GM19025 (cell line): ENCODE results near the gene MAGI1.

Source experiments
- ATAC-seq: cut with Tn5 transposase; IDR thresholded peaks from one replicate; pipeline ENCODE4 v1.9.1; 2021; ENCODE audit warnings: mild to moderate bottlenecking, low read depth, moderate library complexity; ENCODE audit not compliant: unreplicated experiment

MAGI1 gene

DNA sequence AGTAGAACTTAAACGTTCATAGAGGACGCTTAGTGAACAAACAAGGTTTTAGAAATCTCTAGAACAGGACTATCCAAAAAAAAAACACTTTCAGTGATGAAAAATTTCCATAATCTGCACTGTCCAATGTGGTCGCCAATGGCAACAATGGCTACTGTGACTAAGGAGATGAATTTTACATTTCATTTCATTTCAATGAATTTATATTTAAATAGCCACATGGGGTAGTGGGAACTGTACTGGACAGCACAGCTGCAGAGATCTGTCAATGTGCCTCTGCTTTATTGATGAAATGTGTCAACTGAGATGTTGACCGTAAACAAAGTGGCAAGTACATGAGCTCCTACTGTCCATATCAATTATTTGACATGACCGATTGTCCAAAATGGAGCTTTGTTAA lies 222.5 kb downstream of the MAGI1 start:
- no peak for ATAC-seq

DNA sequence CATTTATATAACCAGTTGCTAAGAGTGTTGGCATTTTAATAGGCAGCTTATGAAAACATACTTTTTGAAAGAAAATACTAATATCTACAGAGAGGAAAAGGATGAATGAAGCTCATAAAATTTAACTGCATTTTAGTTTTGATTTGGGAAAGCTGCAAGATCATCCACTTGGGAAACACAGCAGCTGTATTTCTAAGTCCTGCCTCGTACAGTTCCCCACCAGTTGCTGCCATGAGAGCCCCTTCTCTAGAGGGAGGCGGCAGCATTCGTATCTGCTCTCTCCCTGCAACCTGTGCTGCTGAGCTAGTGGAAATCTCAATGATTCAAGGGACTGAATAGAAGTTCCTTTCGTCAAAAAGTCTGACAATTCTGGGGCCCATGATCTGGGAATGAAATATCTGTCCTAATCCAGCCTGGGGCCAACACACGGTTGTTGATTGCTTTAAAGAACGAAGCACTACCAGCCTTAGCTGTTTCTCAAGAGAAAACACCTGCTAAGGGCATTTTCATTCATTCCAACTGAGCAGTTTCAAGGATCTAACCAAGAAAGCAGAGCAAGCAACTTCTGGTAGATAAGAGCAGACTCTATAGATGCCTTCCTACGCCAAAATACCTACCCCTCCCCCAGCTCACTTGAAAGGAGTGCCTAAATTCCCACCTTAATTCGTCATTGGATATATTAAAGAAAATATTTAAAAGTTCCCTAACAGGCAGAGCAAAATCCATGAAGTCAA lies 223.7 kb downstream of the MAGI1 start:
- no peak for ATAC-seq

DNA sequence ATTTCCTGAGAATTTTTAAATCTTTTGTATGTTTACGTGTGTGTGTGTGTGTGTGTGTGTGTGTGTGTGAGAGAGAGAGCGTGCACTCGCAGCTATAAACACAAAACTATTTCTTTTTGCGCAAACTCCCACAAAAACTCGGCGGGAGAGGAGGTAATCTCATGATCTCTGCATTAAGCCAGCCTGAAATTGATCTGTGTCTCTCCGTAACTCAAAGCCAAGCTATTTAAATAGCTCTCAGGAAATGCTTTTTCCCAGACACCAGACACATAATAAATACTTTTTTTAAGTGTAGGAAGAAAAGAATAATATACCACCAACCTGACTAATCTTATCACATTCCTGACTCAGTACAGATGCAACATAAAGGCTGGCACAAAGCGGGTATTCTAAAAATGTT lies 226.8 kb downstream of the MAGI1 start:
- no peak for ATAC-seq

DNA sequence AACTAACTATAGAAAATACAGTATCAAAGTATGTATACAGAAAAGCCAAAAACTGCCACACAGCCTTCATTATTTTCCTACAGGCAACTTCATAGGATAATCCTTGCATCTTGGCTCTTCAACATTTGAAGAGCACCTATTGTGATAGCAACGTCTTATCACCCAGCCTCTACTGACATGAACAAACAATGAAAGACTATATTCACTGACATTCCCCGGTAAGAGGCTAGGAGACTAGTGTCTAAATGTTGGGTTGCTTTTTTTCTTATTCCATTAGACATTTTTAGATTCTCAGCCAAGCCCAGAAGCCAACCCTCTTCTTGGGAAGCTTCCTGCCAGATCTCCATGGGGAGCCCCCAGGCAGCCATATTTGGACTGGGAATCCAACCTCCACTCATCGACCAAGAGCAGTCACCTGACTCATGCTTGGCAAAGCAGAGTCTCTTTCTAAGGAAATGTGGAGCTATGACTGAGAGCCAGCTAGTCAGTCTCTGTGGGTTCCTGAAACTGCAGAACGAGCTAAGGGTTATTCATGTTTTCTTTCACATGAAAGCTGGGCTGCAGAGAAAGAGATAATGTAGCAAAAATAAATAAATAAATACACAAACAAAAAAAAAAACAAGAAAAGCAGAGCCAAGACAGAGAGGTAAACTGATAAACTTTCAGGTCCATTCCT lies 227.5 kb downstream of the MAGI1 start:
- no peak for ATAC-seq

DNA sequence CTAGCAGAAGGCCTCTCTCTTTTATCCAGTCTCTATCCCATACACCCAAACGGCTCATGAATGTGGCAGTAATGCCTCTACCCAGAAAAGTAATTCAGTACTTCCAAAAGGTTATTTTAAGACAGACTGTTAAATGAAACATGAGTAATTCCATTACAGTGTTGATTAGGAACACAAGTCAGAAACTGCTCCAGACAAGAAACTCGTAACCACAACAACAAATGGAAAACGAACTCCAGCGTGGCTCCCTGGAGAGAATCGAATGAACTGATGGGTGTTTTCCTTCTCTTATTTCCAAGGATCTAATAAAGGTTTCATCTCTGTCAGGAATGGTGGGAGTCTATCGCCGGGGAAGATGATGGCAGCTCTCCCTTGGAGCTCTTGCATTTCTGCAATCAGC lies 228.4 kb downstream of the MAGI1 start:
- ATAC-seq: no peak

DNA sequence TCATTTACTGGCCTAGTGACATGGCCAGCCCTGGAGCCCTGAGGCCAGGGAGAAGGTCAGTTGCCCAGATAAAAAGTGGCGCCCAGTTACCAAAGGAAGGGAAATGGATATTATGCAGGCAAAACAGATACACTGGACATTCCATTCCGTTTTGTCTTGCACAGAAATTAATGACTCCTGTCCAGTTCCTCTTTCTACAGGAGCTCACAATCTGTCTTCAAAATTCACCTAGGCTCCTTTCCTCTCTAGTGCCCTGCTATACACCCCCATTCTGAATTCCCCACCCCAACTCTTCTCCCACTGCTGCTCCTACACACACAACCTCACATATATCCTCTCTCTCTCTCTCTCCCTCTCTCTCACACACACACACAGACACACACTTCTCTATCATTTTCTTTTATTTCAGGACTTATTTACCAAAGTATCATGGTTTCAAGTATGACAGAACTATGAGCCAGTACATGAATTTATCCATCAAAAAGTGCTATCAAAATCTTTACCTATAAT lies 229.0 kb downstream of the MAGI1 start:
- ATAC-seq: no peak

DNA sequence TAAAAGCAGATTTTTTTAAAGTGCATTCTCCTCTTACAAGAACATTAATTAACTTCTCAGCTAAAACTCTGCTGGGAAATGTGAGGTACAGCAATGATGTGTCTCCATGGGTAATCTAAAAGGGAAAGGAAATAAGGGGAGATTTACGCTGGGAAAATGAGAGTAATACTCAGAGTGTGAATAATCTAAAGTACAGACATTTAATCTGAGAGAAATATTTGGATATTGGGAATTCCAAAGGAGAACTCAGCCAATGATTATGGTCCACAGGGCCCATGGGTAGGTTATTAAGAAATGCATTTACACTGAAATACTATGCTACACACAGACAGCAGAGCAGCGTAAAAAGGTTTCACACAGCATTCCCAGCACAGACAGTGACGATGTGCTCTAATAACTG lies 229.9 kb downstream of the MAGI1 start:
- no peak for ATAC-seq

DNA sequence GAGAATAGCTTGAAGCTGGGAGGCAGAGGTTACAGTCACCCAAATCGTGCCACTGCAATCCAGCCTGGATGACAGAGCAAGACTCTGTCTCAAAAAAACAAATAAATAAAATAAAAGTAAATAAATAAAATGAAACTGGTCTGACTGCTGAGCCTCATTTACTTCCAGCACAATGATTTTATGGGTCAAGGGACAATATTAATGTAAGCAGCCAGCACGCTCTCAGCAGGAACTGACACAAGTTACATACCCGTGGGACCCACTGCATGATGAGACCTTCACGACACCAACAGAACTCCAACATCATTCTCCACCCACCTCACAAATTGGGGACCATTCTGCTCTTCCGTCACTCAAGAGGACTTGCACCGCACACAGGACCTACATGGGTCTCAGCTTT lies 230.3 kb downstream of the MAGI1 start:
- ATAC-seq: no peak

DNA sequence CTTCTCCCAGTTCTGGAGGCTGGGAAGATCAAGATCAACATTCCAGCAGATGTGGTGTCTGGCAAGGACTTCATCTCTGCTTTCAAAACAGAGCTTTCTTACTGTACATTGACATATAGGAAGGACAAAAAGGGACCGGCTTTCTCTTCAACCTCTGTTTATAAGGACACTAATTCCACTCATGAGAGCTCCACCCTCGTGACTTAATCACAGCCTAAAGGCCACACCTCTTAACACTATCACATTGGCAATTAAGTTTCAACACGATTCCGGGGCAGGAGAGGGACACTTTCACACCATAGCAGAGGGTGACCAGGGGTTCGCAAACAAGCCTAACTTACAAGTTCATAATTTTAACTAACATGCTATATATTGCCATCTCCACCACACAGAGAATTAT lies 231.5 kb downstream of the MAGI1 start:
- ATAC-seq: no peak

DNA sequence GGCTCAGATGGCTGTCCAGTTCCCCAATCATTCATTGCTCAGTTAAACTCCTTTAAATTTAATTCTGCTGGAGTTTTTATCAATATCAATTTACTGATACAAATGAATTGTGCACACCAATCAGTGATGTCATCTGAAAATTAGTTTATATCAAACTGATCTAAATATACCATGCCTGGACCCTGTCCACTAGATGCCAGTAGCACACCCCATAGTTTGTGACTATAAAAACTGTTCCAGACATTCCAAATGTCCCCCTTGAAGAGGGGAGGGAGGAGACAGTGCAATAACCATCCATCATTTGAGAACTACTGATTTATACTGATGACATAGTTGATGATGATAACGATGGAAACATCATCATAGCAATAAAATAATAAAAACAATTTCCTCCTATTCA lies 232.1 kb downstream of the MAGI1 start:
- ATAC-seq: no peak

DNA sequence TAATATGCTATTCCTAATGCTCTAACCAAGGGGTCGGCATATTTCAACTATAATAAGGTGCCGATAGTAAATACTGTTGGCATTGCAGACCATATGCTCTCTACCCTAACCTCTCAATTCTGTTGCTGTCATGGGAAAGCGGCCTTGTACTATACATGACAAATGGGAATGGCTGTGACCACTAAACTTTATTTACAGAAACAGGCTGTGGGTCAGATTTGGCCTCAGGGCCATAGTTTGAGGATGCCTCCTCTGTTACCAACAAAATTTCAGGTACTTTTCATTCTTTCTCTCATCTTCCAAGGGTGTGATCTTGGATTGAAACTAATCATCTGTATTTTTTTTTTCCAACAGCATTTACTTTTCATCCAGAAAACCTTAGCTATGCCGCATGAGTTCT lies 242.0 kb downstream of the MAGI1 start:
- no peak for ATAC-seq

DNA sequence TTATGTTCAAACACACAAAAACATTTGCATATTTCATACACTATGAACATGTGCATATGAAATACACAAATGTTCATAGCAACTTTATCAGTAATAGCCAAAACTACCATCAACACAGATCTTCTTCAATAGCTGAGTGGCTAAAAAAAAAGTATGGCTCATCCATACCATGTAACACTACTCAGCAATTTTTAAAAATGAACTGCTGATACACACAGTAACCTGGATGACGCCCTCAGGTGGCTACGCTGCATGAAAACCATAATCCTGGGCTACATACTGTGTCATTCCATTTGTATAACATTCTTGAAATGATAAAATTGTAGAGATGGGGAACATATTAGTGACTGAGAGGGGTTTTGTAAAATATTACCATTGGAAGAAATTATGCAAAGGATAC lies 243.6 kb downstream of the MAGI1 start:
- no peak for ATAC-seq

DNA sequence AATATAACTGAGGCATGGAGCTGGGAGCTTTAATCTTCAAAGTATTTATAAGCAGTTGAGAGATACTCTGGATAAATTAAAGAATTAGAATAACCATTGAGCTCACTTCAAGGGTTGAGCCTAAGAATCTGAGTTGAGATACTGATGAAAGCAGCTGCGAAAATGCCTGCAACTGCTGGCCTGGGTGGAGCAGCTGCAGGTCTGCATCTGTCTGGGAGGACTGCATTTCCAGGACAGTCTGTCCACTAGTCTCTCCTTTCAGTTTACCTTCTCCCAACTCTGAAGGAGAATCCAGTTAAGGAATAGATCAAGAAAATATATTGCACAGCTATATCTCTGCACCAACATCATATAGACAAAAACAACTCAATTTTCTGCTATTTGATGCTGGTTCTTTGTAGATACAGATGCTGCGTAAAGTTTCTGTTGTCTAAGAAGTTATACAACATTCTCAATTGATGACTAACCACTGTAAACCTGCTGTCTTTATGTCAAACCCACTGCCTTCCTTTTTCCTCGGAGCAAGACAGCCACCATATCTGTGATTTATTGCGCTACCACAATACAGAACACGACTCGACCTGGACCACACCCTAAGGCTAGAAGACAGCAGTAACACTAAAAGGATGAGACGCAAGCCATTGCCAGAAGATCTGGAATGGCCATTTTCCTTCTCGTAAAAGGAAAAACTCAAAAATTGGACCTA lies 245.1 kb downstream of the MAGI1 start:
- ATAC-seq: no peak

DNA sequence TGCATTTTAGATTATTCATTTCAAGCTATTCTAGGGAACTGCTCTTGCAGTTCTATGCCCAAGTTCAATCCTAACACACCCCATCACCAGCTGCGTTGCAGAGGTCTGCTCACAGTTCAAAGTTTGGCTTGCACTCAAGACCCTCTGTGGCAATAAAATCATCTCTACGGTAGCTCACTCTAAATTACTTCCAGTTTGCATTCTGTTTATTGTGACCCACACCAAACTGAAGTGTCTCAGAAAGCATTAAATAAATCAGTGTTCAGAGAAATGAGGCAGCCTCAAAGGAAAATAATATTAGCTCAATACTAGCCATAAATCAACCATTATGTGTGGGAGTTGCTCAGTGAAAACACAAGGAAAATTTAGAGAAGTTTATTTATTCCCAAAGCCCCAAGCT lies 250.3 kb downstream of the MAGI1 start:
- no peak for ATAC-seq

DNA sequence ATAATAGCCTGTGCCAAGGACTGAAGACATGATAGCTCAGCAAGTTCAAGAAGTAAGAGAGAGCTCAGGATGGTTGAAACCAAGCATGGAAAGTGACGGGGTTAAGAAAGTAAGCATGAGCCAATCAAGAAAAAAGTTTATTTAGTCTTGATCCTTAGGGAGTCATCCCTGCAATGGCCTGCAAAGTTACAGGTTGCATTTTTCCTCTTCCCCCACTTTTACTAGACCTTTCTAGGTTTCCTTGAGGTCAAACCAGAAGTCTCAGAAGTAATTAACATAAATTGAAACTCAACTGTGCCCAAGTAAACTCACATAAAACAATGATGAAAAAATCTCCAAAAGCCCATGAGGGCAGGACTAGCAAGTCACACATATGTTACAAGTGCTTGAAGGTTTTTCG lies 250.9 kb downstream of the MAGI1 start:
- ATAC-seq: no peak

DNA sequence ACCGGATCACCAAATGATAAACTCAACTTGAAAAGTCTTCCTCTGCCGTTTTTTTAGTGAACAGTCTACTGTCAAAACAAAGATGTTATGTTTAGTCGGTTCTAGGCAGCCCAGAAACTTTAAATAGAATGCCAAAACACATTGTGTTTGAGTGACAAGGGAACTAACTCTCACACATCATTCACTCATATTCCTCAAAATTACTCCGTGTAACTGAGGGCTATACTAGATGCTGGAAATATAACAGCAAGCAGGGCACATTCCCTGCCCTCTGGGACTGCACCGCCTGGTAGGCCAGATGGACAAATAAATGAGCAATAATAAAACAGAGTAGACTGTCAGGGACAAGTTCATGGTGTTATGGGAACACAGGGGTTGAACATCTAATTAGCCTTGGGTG lies 251.4 kb downstream of the MAGI1 start:
- ATAC-seq: no peak

DNA sequence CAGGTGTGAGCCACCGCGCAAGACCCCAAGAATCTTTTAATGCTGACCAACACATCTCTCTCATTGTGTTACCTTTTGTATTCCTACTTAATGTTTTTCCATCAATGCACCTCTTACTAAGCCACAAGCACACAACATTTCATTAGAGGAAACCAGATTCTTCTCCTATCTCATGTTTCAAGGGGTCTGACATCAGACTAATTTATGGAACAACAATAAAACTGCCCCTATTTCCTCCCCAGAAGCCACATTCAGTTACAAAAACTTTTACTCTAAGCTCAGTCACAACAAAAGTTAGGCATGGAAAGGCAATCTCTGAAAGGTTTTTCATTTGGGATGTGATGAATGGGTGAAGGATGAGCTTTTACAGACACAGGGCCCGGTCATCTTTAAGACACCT lies 251.8 kb downstream of the MAGI1 start:
- no peak for ATAC-seq

DNA sequence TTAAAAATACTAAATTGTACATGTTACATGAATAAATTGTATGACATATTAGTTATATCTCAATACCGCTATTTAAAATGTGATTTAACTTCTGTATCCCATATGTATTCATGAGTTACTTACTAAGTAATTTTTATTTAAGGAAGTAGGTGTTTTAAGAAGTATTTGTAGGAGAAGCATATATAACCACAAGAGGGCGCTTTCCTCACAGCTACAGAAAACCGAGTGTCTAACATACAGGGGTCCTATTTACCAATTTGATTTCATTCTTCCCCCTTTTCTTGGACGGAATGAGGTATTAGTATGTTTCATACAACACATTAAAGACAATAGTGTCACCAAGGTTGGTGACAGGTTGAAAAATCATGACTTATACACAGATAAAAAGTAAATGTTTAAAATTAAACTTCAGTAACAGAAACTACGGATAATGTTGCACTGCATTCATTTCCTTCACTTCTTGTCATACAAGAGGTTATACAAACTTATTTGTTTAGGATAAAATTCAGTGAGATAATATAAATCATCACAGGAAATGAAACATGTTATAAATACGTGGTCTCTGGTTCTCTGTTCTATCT lies 253.6 kb downstream of the MAGI1 start:
- no peak for ATAC-seq

DNA sequence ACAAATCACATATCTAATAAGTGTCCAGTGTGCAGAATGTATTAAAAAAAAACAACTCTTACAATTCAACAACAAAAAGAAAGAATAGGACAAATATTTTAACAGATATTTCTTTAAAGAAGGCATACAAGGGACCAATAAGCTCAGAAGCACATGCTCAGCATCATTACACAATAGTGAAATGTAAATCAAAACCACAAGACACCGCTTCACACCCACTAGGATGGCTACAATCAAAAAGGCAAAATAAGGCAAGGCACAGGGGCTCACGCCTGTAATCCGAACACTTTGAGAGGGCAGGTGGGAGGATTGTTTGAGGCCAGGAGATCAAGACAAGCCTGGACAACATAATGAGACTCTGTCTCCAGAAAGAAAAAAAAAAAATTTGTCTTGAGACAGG lies 255.6 kb downstream of the MAGI1 start:
- ATAC-seq: no peak

DNA sequence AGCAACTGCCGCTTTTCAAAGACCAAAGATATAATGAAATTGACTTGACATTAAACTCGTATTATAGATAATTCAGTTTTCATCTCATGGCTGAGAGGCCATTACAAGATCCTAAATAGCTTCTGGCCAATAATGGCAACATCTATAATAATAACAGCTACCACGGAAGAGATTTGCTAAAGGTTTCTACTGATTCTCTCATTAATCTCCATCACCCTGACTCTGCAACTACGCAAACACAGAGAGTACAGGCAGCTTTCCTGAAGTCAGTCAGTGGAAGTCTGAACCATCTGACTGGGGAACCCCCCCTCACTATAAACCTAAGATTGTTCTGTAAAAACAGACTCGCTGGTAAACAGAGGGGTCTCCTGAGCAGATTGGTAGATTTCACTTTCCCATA lies 257.1 kb downstream of the MAGI1 start:
- no peak for ATAC-seq

DNA sequence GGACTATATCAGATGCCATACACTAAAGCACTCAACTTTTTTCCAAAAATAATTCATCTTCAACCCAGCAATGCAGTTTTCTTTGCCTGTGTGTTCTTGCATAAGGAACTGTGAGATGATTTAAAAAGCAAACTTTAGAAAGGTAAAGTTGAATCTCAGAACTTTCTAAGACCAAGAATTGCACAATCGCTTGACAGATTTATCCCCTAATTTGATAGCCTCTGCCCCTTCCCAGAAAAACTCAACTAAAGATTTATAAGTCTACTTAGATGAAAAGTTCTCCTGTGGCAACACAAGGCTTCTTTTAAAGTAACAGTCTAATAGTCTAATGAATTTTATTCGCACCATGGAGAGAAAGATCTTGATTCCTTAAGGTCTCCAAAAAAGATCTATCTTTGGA lies 259.3 kb downstream of the MAGI1 start:
- ATAC-seq: no peak
